A673 (cell line): ENCODE results near the gene PKNOX2. TPM values are rescaled to one million over a fixed set of nuclear protein-coding genes. Genes with fewer than 3 reads are reported as not detected.

Experiments
- BruUV-seq: library from RNA; stranded (reverse); fragments of 400-500 nt; replicated peaks from 2 replicates; lab custom pipeline; 2021; lab: Mats Ljungman, UMichigan
- CTCF ChIA-PET: fragments of 300-600 bp; sonication (Branson Sonifier 250); formaldehyde crosslinking; loops from one replicate; lab custom pipeline; 2022; ENCODE audit warnings: antibody characterized with exemption; lab: Charles Lee
- POLR2A ChIA-PET: fragments of 300-600 bp; sonication (Branson Sonifier 250); formaldehyde crosslinking; loops from one replicate; lab custom pipeline; 2022; ENCODE audit warnings: antibody characterized with exemption; ENCODE audit not compliant: low non-redundant PET; lab: Charles Lee
- DNase-seq: peaks from one replicate; pipeline ENCODE4 v3.0.0-alpha.2; 2015; ENCODE audit warnings: low spot score
- H3K27ac ChIP-seq: fragments of 200-600 bp; sonication (generic); 2 replicates; pipeline ENCODE4 v1.5.1; 2016; ENCODE audit warnings: mixed run types, low read depth, mild to moderate bottlenecking, mixed read lengths, antibody characterized with exemption, low read length; ENCODE audit not compliant: poor library complexity, severe bottlenecking
- H3K27me3 ChIP-seq: fragments of 200-600 bp; sonication (generic); replicated peaks from 2 replicates; pipeline ENCODE4 v1.6.1; 2017; ENCODE audit warnings: mixed run types, low read depth, mild to moderate bottlenecking, mixed read lengths, antibody characterized with exemption, low read length; ENCODE audit not compliant: insufficient read depth, poor library complexity
- H3K36me3 ChIP-seq: fragments of 200-600 bp; sonication (generic); 2 replicates; pipeline ENCODE4 v1.6.1; 2016; ENCODE audit warnings: mixed run types, mild to moderate bottlenecking, mixed read lengths, antibody characterized with exemption, low read length; ENCODE audit not compliant: insufficient read depth, poor library complexity, severe bottlenecking
- H3K4me1 ChIP-seq: fragments of 200-600 bp; sonication (generic); 2 replicates; pipeline ENCODE4 v1.6.1; 2017; ENCODE audit warnings: mixed run types, mild to moderate bottlenecking, mixed read lengths, antibody characterized with exemption, low read length; ENCODE audit not compliant: insufficient read depth, poor library complexity, severe bottlenecking
- H3K4me3 ChIP-seq: fragments of 200-600 bp; sonication (generic); 2 replicates; pipeline ENCODE4 v1.5.1; 2016; ENCODE audit warnings: low read depth, mixed run types, mild to moderate bottlenecking, mixed read lengths, low read length; ENCODE audit not compliant: poor library complexity, severe bottlenecking
- H3K9me3 ChIP-seq: fragments of 200-600 bp; sonication (generic); 2 replicates; pipeline ENCODE4 v1.6.1; 2016; ENCODE audit warnings: mixed run types, low read depth, mild to moderate bottlenecking, mixed read lengths, antibody characterized with exemption, low read length; ENCODE audit not compliant: poor library complexity, severe bottlenecking
- CTCF ChIP-seq: fragments of 300-800, 200-600 bp; sonication (generic); conservative IDR thresholded peaks from 2 replicates; pipeline ENCODE4 v1.5.1; 2017; ENCODE audit warnings: low read depth, mild to moderate bottlenecking, antibody characterized with exemption, low read length, moderate library complexity, mixed read lengths
- EZH2 ChIP-seq: fragments of 200-600 bp; sonication (generic); IDR thresholded peaks from 2 replicates; pipeline ENCODE4 v1.6.1; 2017; ENCODE audit warnings: borderline replicate concordance, low read depth, mild to moderate bottlenecking, mixed read lengths, antibody characterized with exemption, low read length; ENCODE audit not compliant: poor library complexity, severe bottlenecking
- intact Hi-C: fragments of 100-400 bp; cut with micrococcal nuclease; formaldehyde crosslinking; loops from one replicate; pipeline ENCODE4 v1.10.0; 2022; ENCODE audit not compliant: unreplicated experiment
- total RNA-seq: library from RNA; stranded (reverse); gene quantifications from 2 replicates; pipeline ENCODE4 v1.2.3, GENCODE V29; 2021

The PKNOX2 gene
- total RNA-seq, 1 experiment from 2014 or later = 1.1 TPM

GRCh38 chr11:125173556-125173955, 9.0 kb downstream of the PKNOX2 start:
- no peak overlapping the region for H3K4me3 ChIP-seq
- H3K36me3 ChIP-seq = no peaks in the 10 kb centered on the region
- no TSS peak for BruUV-seq
- TF ChIP-seq EZH2 (no peak), CTCF (no peak)
- H3K4me1 ChIP-seq = peaks cover 20% of the 10 kb centered on the region
- no peak for DNase-seq
- H3K27me3 ChIP-seq = no peaks in the 10 kb centered on the region
- CTCF ChIA-PET = no interaction called here
- intact Hi-C loops = no loop called here
- no peak overlapping the region for H3K27ac ChIP-seq
- H3K9me3 ChIP-seq = no peaks in the 10 kb centered on the region
- POLR2A ChIA-PET = no interaction called here

GRCh38 chr11:125174057-125174456, 9.5 kb downstream of the PKNOX2 start:
- H3K27ac ChIP-seq = no peak overlapping the region
- no peak for TF ChIP-seq EZH2
- TF ChIP-seq CTCF = no peak
- H3K4me3 ChIP-seq = no peak overlapping the region
- intact Hi-C loops = no loop called here
- CTCF ChIA-PET = no interaction called here
- BruUV-seq = no TSS peak
- peaks cover 20% of the 10 kb centered on the region for H3K4me1 ChIP-seq
- H3K36me3 ChIP-seq = no peaks in the 10 kb centered on the region
- POLR2A ChIA-PET = no interaction called here
- no peaks in the 10 kb centered on the region for H3K9me3 ChIP-seq
- DNase-seq = no peak
- no peaks in the 10 kb centered on the region for H3K27me3 ChIP-seq

GRCh38 chr11:125174686-125175085, 10.1 kb downstream of the PKNOX2 start:
- ChIA-PET CTCF (no interaction called here), POLR2A (no interaction called here)
- Histone ChIP-seq H3K36me3 (no peaks in the 10 kb centered on the region), H3K9me3 (no peaks in the 10 kb centered on the region), H3K4me1 (peaks cover 20% of the 10 kb centered on the region), H3K4me3 (no peak overlapping the region), H3K27ac (no peak overlapping the region), H3K27me3 (no peaks in the 10 kb centered on the region)
- DNase-seq = peak; percentile 45
- intact Hi-C loops = no loop called here
- no peak for TF ChIP-seq EZH2
- TF ChIP-seq CTCF = no peak
- BruUV-seq = no TSS peak
